HG02623 (cell line): ENCODE measurements around the gene HEYL.

Source experiments
- ATAC-seq: cut with Tn5 transposase; IDR thresholded peaks from one replicate; pipeline ENCODE4 v1.9.1; 2021; ENCODE audit warnings: moderate library complexity; ENCODE audit not compliant: unreplicated experiment

Gene HEYL

GRCh38 chr1:39639305-39640130, at the start of gene HEYL:
Gene HEYL (minus strand): TSS chr1:39639643. CDS start chr1:39639625, 18 bp downstream.
- ATAC-seq, result no peak

- no peak for ATAC-seq
These were observed 49.8 kb upstream of the HEYL start for GRCh38 chr1:39689214-39689613.

GRCh38 chr1:39688706-39689105, 49.3 kb upstream of the HEYL start:
- ATAC-seq, result no peak

GRCh38 chr1:39687243-39687642, 47.8 kb upstream of the HEYL start:
- no peak for ATAC-seq

GRCh38 chr1:39685071-39685470, 45.6 kb upstream of the HEYL start:
- ATAC-seq, result no peak

- ATAC-seq, result no peak
These were observed 44.8 kb upstream of the HEYL start for GRCh38 chr1:39684313-39684664.

- ATAC-seq, result no peak
These were observed 44.3 kb upstream of the HEYL start for GRCh38 chr1:39683591-39684312.

- no peak for ATAC-seq
These were observed 42.6 kb upstream of the HEYL start for GRCh38 chr1:39681999-39682398.

GRCh38 chr1:39681294-39681693, 41.9 kb upstream of the HEYL start:
- no peak for ATAC-seq

- ATAC-seq, result no peak
These were observed 41.3 kb upstream of the HEYL start for GRCh38 chr1:39680751-39681150.

GRCh38 chr1:39679821-39680220, 40.4 kb upstream of the HEYL start:
- no peak for ATAC-seq

GRCh38 chr1:39678889-39679288, 39.4 kb upstream of the HEYL start:
- ATAC-seq, result no peak

- no peak for ATAC-seq
These were observed 38.2 kb upstream of the HEYL start for GRCh38 chr1:39677645-39678044.

- no peak for ATAC-seq
These were observed 37.6 kb upstream of the HEYL start for GRCh38 chr1:39676948-39677548.

- no peak for ATAC-seq
These were observed 35.8 kb upstream of the HEYL start for GRCh38 chr1:39675220-39675619.

- ATAC-seq, result no peak
These were observed 33.8 kb upstream of the HEYL start for GRCh38 chr1:39673215-39673614.

- no peak for ATAC-seq
These were observed 33.1 kb upstream of the HEYL start for GRCh38 chr1:39672551-39672947.

GRCh38 chr1:39671793-39672550, 32.5 kb upstream of the HEYL start, which contains the start of gene NT5C1A:
Gene NT5C1A (minus strand): TSS chr1:39672107. CDS start chr1:39672038, 69 bp downstream.
- no peak for ATAC-seq

- no peak for ATAC-seq
These were observed 32.0 kb upstream of the HEYL start for GRCh38 chr1:39671433-39671792.

GRCh38 chr1:39670689-39671088, 31.2 kb upstream of the HEYL start:
- ATAC-seq, result no peak

- no peak for ATAC-seq
These were observed 29.5 kb upstream of the HEYL start for GRCh38 chr1:39668894-39669293.
